ENCODE results near the gene POP5.

POP5 gene

DNA sequence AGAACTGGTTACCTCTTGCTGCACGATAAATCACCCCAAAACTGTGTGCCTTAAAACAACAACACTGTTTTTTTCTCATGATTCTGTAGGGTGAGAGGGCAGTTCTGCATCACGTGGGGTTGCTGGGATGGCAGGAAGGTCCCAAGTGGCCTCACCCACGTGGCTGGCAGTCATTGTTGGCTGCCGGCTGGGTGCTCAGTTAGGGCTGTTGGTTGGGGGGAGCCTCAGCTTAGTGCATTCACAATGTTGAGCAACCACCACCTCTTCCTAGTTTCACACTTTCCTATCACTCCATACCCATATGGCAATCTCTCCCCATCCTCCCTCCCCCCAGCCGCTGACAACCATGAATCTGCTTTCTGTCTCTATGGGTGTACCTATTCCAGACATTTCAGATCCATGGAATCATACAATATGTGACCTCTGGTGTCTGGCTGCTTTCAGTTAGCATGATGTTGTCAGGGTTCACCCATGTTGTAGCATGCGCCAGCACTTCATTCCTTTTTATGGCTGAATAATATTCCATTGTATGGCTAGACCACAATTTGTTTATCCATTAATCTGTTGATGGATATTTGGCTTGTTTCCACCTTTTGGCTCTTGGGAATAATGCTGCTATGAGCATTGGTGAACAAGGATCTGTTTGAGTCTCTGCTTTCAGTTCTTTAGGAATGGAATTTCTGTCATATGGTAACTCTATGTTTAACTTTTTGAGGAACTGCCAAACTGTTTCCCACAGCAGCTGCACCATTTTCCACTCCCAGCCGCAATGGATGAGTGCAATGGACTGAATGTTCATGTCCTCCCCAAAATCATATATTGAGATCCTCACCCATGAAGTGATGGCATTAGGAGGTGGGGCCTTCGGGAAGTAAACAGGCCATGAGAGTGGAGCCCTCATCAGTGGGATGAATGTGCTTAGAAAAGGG lies 11.2 kb upstream of the POP5 start:
- no peak overlapping the region for H3K4me3 ChIP-seq (ENCODE audit: low read depth, low read length)
- TF ChIP-seq, protein P1, sequence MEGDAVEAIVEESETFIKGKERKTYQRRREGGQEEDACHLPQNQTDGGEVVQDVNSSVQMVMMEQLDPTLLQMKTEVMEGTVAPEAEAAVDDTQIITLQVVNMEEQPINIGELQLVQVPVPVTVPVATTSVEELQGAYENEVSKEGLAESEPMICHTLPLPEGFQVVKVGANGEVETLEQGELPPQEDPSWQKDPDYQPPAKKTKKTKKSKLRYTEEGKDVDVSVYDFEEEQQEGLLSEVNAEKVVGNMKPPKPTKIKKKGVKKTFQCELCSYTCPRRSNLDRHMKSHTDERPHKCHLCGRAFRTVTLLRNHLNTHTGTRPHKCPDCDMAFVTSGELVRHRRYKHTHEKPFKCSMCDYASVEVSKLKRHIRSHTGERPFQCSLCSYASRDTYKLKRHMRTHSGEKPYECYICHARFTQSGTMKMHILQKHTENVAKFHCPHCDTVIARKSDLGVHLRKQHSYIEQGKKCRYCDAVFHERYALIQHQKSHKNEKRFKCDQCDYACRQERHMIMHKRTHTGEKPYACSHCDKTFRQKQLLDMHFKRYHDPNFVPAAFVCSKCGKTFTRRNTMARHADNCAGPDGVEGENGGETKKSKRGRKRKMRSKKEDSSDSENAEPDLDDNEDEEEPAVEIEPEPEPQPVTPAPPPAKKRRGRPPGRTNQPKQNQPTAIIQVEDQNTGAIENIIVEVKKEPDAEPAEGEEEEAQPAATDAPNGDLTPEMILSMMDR (IDR thresholded peaks at IDR 0.05; ENCODE audit: low read depth, low read length), result no peak

DNA sequence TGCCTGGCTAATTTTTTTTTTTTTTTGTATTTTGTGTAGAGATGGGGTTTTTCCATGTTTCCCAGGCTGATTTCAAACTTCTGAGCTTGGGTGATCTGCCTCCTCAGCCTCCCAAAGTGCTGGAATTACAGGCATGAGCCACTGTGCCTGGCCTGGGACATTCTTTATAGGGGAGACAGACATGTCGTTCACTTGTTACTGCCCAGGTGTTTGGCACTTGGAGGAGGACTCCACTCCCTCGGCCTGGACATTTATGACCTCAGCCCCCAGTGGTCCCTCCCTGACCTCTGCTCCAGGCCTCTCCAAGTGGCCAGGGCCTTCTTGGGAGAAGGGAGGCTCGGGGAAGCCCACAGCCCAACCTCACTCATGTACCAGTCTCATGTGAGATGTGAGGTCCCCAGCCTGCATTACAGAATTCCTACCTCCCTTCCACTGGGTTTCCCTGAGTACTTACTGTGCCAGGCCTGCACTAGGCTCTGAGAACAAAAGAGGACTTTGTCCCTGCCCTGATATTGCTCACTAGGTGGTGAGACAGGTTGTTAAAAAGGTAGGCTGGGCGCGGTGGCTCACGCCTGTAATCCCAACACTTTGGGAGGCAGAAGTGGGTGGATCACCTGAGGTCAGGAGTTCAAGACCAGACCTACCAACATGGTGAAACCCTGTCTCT lies 9.7 kb upstream of the POP5 start:
- TF ChIP-seq, protein P1 (IDR thresholded peaks at IDR 0.05; ENCODE audit: low read depth, low read length), result no peak
- H3K4me3 ChIP-seq (ENCODE audit: low read depth, low read length), result no peak overlapping the region

DNA sequence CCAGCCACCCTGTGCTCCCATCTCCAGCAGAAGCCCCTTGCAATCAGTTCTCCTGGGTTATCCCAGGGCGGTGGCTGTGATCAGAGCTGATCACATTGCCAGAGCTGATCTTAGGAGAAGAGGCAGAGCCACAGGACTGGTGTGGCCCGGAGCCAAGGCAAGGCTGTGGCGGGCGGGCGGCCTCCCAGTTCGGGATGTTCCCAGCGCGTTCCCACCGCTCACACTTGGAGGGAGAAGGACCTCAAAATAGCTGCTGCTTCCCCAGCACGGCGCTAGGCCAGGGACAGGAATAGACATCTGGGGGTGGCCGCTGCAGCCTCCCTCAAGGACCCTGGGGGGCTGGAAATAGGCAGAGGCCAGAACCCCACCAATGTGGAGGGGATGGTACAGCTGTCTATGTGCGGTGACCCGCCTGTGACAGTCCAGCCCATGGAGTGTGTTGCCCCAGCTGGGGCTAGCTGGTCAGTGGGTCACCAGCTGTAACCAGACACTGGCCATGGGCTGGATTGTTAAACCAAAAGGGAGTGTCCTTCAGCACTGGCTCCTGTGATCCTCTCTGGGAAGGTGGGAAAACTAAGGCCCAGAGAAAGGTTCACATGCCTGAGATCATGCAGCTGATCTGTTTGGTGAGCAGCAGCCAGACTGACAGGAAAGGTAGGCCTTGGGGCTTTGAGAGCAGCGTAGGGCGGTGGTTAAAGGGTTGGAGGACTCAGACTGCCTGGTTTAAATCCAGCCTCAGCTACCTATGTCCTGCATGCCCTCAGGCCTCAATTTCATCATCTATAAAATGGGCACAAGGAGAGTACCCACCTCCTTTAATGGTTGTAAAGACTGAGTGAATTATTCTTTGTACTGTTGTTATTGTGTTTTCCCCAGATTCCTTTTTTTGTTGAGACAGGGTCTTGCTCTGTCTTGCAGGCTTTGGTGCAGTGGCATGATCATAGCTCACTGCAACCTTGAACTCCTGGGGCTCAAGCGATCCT lies 8.0 kb upstream of the POP5 start:
- no peak overlapping the region for H3K4me3 ChIP-seq (ENCODE audit: low read depth, low read length)
- TF ChIP-seq, protein P1 (IDR thresholded peaks at IDR 0.05; ENCODE audit: low read depth, low read length), result no peak

DNA sequence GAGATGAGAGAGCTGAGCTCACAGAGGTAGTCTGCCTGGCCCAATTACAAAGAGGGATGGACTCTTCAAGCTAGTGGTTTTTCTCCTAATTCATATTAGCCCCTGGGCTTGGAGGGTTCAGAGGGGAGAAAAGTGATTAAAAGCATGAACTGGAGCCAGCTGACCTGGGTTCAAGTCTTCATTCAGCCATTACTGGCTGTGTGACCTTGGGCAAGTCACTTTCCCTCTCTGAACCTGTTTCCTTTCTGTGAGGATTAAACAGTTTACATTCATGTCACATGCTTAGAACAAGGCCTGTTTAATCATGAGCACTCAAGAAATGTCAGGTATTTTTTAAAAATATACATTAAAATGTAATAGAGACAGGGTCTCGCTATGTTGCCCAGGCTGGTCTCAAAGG lies 7.2 kb upstream of the POP5 start:
- H3K4me3 ChIP-seq (ENCODE audit: low read depth, low read length), result no peak overlapping the region
- TF ChIP-seq, protein P1 (IDR thresholded peaks at IDR 0.05; ENCODE audit: low read depth, low read length), result no peak

DNA sequence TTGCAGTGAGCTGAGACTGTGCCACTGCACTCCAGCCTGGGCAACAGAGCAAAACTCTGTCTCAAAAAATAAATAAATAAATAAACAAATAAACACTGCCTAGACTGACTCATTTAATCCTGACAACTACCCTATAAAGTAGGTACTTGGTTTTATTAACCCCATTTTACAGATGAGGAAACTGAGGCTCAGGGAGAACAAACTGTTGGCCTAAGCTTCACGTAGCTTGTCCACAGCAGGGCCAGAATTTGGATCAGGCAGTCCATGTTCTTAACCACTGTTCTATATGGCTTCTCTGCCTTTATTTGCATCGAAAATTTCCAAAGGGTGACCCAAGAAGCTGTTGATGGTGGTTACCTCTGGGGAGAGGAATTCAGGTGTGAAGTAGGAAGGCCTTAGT lies 5.7 kb upstream of the POP5 start:
- TF ChIP-seq, protein P1 (IDR thresholded peaks at IDR 0.05; ENCODE audit: low read depth, low read length), result no peak

DNA sequence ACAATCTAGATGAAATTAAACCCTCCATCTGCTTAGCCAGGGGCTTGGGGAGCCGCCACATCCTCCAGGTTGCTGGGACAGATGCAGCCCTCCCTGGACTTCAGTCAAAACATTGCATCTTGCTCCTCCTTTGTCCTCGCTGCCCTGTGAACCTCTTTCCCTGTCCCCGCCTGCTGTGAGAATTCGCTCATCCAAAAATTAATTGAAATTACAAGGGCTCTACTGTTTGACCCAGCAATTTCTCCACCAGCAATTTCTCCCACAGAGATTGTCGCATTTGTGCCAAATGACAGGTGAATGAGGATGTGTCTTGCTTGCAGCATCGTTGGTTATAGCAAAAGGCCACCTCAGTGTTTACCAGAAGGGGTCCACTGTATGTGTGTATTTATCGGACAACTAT lies 5.0 kb upstream of the POP5 start:
- TF ChIP-seq, protein P1 (IDR thresholded peaks at IDR 0.05; ENCODE audit: low read depth, low read length), result no peak
- no peak overlapping the region for H3K4me3 ChIP-seq (ENCODE audit: low read depth, low read length)

More for the DNA sequence above, 5.7 kb upstream of the POP5 start:
- H3K4me3 ChIP-seq (ENCODE audit: low read depth, low read length), result no peak overlapping the region

Measured in WI38 (cell line).